Endothelial cell of umbilical vein (primary cell): ENCODE results near the gene GRK1. TPM values are rescaled to one million over a fixed set of nuclear protein-coding genes. Genes with fewer than 3 reads are reported as not detected.

Experiments used
- BruUV-seq: library from RNA; stranded (reverse); fragments of 400-500 nt; replicated peaks from 2 replicates; lab custom pipeline; 2021; lab: Mats Ljungman, UMichigan
- CTCF ChIA-PET: fragments of 300-600, 350-600 bp; sonication (Branson Sonifier 250); formaldehyde crosslinking; loops from one replicate; lab custom pipeline; 2021; ENCODE audit warnings: antibody characterized with exemption, inconsistent platforms; lab: Charles Lee
- POLR2A ChIA-PET: fragments of 300-600, 350-600 bp; sonication (Branson Sonifier 250); formaldehyde crosslinking; loops from one replicate; lab custom pipeline; 2021; ENCODE audit warnings: antibody characterized with exemption, inconsistent platforms; lab: Charles Lee
- DNase-seq: peaks from one replicate; pipeline ENCODE4 v3.0.0-alpha.2; 2011; ENCODE audit warnings: low read depth, low spot score
- FAIRE-seq: peaks from 2 replicates; lab custom pipeline; 2011; peaks lifted over from hg19 to GRCh38; lab: Jason Lieb, UNC
- H2AFZ ChIP-seq: 2 replicates; pipeline ENCODE4 v1.6.0; 2012; ENCODE audit warnings: low read depth, low read length, control low read depth, inconsistent platforms
- H3K27ac ChIP-seq: 2 replicates; pipeline ENCODE4 v1.5.1; 2011; ENCODE audit warnings: low read depth, mild to moderate bottlenecking, control low read depth, low read length, moderate library complexity; ENCODE audit not compliant: insufficient read depth
- H3K27me3 ChIP-seq, 2 experiments: 2 replicates each; pipeline versions ENCODE4 v1.6.0 to v1.6.1; 2011; ENCODE audit warnings: low read length in 2 of 2, mixed read lengths in 1 of 2; ENCODE audit not compliant: control insufficient read depth in 2 of 2, insufficient read depth in 2 of 2
- H3K36me3 ChIP-seq, 2 experiments: 2 replicates in 1 of 2; 3 replicates in 1 of 2; pipeline ENCODE4 v1.5.1; 2011; ENCODE audit warnings: low read length in 2 of 2, mild to moderate bottlenecking in 1 of 2, moderate library complexity in 1 of 2; ENCODE audit not compliant: control insufficient read depth in 2 of 2, insufficient read depth in 2 of 2; ENCODE audit errors: extremely low read depth in 1 of 2
- H3K4me1 ChIP-seq: 3 replicates; pipeline ENCODE4 v1.5.1; 2011; ENCODE audit warnings: mild to moderate bottlenecking, low read length; ENCODE audit not compliant: control insufficient read depth, insufficient read depth; ENCODE audit errors: extremely low read depth
- H3K4me2 ChIP-seq: 2 replicates; pipeline ENCODE4 v1.6.1; 2011; ENCODE audit warnings: low read length, control low read depth, mixed read lengths; ENCODE audit not compliant: insufficient read depth
- H3K4me3 ChIP-seq, 3 experiments: fragments of 200-600 bp in 1 of 3; sonication (generic), shearing (Covaris generic) in 1 of 3; replicated peaks in 1 of 3; 2 replicates each; pipeline ENCODE4 v1.5.1; 2011 to 2016; ENCODE audit warnings: control low read depth in 3 of 3, low read length in 3 of 3, mild to moderate bottlenecking in 2 of 3, inconsistent platforms in 1 of 3, low read depth in 1 of 3, moderate library complexity in 1 of 3; ENCODE audit not compliant: insufficient read depth in 1 of 3
- H3K79me2 ChIP-seq: 2 replicates; pipeline ENCODE4 v1.6.0; 2012; ENCODE audit warnings: low read length, inconsistent platforms; ENCODE audit not compliant: control insufficient read depth, insufficient read depth
- H3K9ac ChIP-seq: replicated peaks from 2 replicates; pipeline ENCODE3; 2011; ENCODE audit warnings: low read length, control low read depth; ENCODE audit not compliant: insufficient read depth; ENCODE audit errors: extremely low read depth
- H3K9me1 ChIP-seq: replicated peaks from 3 replicates; pipeline ENCODE4 v1.6.0; 2011; ENCODE audit warnings: mild to moderate bottlenecking, low read length; ENCODE audit not compliant: control insufficient read depth, insufficient read depth; ENCODE audit errors: extremely low read depth
- H3K9me3 ChIP-seq: replicated peaks from 2 replicates; pipeline ENCODE4 v1.5.1; 2012; ENCODE audit warnings: low read length, inconsistent platforms; ENCODE audit not compliant: control insufficient read depth, insufficient read depth
- H4K20me1 ChIP-seq: replicated peaks from 2 replicates; pipeline ENCODE3; 2011; ENCODE audit warnings: mild to moderate bottlenecking, low read length; ENCODE audit not compliant: control insufficient read depth, insufficient read depth; ENCODE audit errors: extremely low read depth
- CTCF ChIP-seq, 2 donors: IDR thresholded peaks; 1 replicate in 1 of 2; 2 replicates in 1 of 2; pipeline ENCODE4 v1.5.1; 2011; ENCODE audit warnings: low read length in 2 of 2, mild to moderate bottlenecking in 2 of 2, moderate library complexity in 2 of 2, control low read depth in 1 of 2, inconsistent platforms in 1 of 2, low read depth in 1 of 2; ENCODE audit not compliant: insufficient read depth in 1 of 2; ENCODE audit errors: extremely low read depth in 1 of 2
- EZH2 ChIP-seq: IDR thresholded peaks from 2 replicates; pipeline ENCODE4 v1.6.1; 2012; ENCODE audit warnings: borderline replicate concordance, low read depth, mild to moderate bottlenecking, moderate library complexity, low read length, inconsistent platforms; ENCODE audit not compliant: severe bottlenecking
- FOS ChIP-seq: IDR thresholded peaks from 2 replicates; pipeline ENCODE4 v1.6.1; 2011; ENCODE audit warnings: mild to moderate bottlenecking, low read length, moderate library complexity, borderline replicate concordance; ENCODE audit not compliant: insufficient read depth
- GATA2 ChIP-seq: IDR thresholded peaks from 2 replicates; pipeline ENCODE4 v1.7.0; 2011; ENCODE audit warnings: low read depth, mild to moderate bottlenecking, moderate library complexity, mixed read lengths, low read length; ENCODE audit not compliant: insufficient read length, insufficient read depth
- JUN ChIP-seq: IDR thresholded peaks from 2 replicates; pipeline ENCODE4 v1.6.1; 2011; ENCODE audit warnings: borderline replicate concordance, low read depth; ENCODE audit not compliant: insufficient read length, insufficient read depth
- MYC ChIP-seq: IDR thresholded peaks from one replicate; pipeline ENCODE4 v1.6.1; 2011; ENCODE audit warnings: mild to moderate bottlenecking, low read depth, low read length
- POLR2A ChIP-seq: IDR thresholded peaks from 2 replicates; pipeline ENCODE4 v1.6.1; 2012; ENCODE audit warnings: low read depth, mild to moderate bottlenecking, control low read depth, low read length
- POLR2AphosphoS5 ChIP-seq: IDR thresholded peaks from 2 replicates; pipeline ENCODE4 v1.6.1; 2012; ENCODE audit warnings: low read depth, mild to moderate bottlenecking, control low read depth, low read length, moderate library complexity; ENCODE audit not compliant: insufficient read depth
- dilution Hi-C: fragments of 300-500 bp; cut with MboI; formaldehyde crosslinking; loops from one replicate; pipeline ENCODE4 v1.15.0; 2019; ENCODE audit warnings: low sequenced_read_pairs; ENCODE audit not compliant: extremely low pct_ligation_motif_present
- intact Hi-C: fragments of 100-400 bp; cut with micrococcal nuclease; formaldehyde crosslinking; loops from one replicate; pipeline ENCODE4 v1.10.0; 2022
- polyA plus RNA-seq, 4 experiments: library from polyadenylated mRNA; depleted of rRNA in 3 of 4; stranded (reverse) in 3 of 4; unstranded in 1 of 4; fragments of >200 nt; gene quantifications; 2 replicates each; pipeline versions ENCODE4 v1.2.1 to v1.2.3, GENCODE V29; 2011 to 2012; ENCODE audit warnings: missing spikeins in 1 of 4
- total RNA-seq: library from RNA; stranded (reverse); gene quantifications from 2 replicates; pipeline ENCODE4 v1.2.3, GENCODE V29; 2021
- TF ChIP-seq, protein P1 (sequence below): IDR thresholded peaks from 2 replicates; pipeline ENCODE4 v1.6.1; 2011; ENCODE audit not compliant: insufficient read depth, insufficient read length

GRK1 gene
- total and polyA plus RNA-seq, 2 donors (not counting 3 experiments of a cell fraction or from before 2014, with no cell fraction given) = not detected

- no TSS peak for BruUV-seq
- CTCF ChIA-PET = no interaction called here
- H2AFZ ChIP-seq = no peak overlapping the region
- POLR2A ChIA-PET = no interaction called here
- TF ChIP-seq GATA2 (no peak), EZH2 (no peak), POLR2A (no peak), POLR2AphosphoS5 (no peak), CTCF (IDR thresholded peaks at IDR 0.05; ENCODE audit: extremely low read depth in 1 of 2, insufficient read depth in 1 of 2, low read depth in 1 of 2, low read length in 2 of 2) (no peak), JUN (no peak), MYC (no peak), FOS (no peak)
- TF ChIP-seq, protein P1, sequence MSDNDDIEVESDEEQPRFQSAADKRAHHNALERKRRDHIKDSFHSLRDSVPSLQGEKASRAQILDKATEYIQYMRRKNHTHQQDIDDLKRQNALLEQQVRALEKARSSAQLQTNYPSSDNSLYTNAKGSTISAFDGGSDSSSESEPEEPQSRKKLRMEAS = no peak
- no peak overlapping the region for H3K27ac ChIP-seq
- DNase-seq (no peak), FAIRE-seq (no peak)
- no peak overlapping the region for H3K4me2 ChIP-seq
- H3K4me3 ChIP-seq = no peak overlapping the region
- intact Hi-C loops (no loop called here), dilution Hi-C loops (no loop called here)
- H3K36me3 ChIP-seq = peaks cover 0 to 8% of the 10 kb centered on the region in 2 experiments
- no peak overlapping the region for H3K9ac ChIP-seq
- no peaks in the 10 kb centered on the region for H3K9me1 ChIP-seq
- H3K79me2 ChIP-seq = no peaks in the 10 kb centered on the region
- H3K9me3 ChIP-seq = no peaks in the 10 kb centered on the region
- peaks cover 14% of the 10 kb centered on the region for H3K4me1 ChIP-seq
- H3K27me3 ChIP-seq = no peaks in the 10 kb centered on the region
- no peaks in the 10 kb centered on the region for H4K20me1 ChIP-seq
Measured at GRCh38 chr13:113783200-113783881, 116.3 kb downstream of the GRK1 start.
